Esophagus muscularis mucosa (tissue), 3 donors: ENCODE data around the gene CEP55.

ENCODE experiments used
- POLR2A ChIP-seq: fragments of 450-650 bp; IDR thresholded peaks from one replicate; pipeline ENCODE4 v1.6.1; 2017; ENCODE audit warnings: antibody characterized with exemption, moderate library complexity, mild to moderate bottlenecking, low read depth
- POLR2AphosphoS5 ChIP-seq, 2 donors: sonication (generic); formaldehyde crosslinking; IDR thresholded peaks; one replicate each; pipeline ENCODE4 v1.6.1; 2017; ENCODE audit warnings: antibody characterized with exemption in 2 of 2
- TF ChIP-seq, protein P1 (sequence below), 3 experiments: fragments of 200-600 bp in 2 of 3; fragments of 450-650 bp in 1 of 3; sonication (generic) in 2 of 3; IDR thresholded peaks; one replicate each; pipeline ENCODE4 v1.5.1; 2017 to 2019; ENCODE audit warnings: antibody characterized with exemption in 3 of 3, mild to moderate bottlenecking in 2 of 3, moderate library complexity in 1 of 3

DNA sequence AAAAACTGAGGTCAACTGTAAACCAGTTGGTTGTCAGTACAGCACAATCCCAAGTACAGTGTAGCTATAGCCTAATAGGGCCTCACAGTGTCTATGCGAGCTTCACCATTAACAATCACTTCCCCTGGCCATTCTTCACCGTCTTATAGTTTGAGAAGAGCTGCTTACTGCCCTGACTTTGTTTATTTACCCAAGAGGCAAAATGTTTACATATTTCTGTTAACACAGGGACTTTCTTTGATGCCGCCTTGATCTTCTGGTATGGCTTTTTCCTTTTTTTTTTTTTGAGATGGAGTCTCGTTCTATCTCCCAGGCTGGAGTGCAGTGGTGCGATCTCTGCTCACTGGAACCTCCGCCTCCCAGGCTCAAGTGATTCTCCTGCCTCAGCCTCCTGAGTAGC lies 17.5 kb upstream of the CEP55 start:
- TF ChIP-seq, protein P1, sequence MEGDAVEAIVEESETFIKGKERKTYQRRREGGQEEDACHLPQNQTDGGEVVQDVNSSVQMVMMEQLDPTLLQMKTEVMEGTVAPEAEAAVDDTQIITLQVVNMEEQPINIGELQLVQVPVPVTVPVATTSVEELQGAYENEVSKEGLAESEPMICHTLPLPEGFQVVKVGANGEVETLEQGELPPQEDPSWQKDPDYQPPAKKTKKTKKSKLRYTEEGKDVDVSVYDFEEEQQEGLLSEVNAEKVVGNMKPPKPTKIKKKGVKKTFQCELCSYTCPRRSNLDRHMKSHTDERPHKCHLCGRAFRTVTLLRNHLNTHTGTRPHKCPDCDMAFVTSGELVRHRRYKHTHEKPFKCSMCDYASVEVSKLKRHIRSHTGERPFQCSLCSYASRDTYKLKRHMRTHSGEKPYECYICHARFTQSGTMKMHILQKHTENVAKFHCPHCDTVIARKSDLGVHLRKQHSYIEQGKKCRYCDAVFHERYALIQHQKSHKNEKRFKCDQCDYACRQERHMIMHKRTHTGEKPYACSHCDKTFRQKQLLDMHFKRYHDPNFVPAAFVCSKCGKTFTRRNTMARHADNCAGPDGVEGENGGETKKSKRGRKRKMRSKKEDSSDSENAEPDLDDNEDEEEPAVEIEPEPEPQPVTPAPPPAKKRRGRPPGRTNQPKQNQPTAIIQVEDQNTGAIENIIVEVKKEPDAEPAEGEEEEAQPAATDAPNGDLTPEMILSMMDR (IDR thresholded peaks at IDR 0.05) = no peak
- no peak for TF ChIP-seq POLR2A
- no peak for TF ChIP-seq POLR2AphosphoS5 (IDR thresholded peaks at IDR 0.05)
